Loucy (cell line): ENCODE data around the gene HIP1.
A peak's percentile ranks its signal among the peaks of the same experiment; 100 is the strongest.
"Not testable (repeated sequence)": the region's sequence is repeated elsewhere in the genome, so short reads cannot be mapped to it uniquely, and the experiment has no call there.

Experiments used
- H2AFZ ChIP-seq: fragments of 200-600 bp; sonication (generic); 2 replicates; pipeline ENCODE4 v1.6.0; 2016; ENCODE audit warnings: antibody characterized with exemption, mild to moderate bottlenecking, low read length, moderate library complexity
- H3F3A ChIP-seq: fragments of 200-600 bp; 2 replicates; pipeline ENCODE4 v1.6.0; 2016; ENCODE audit warnings: antibody characterized with exemption, low read depth, mild to moderate bottlenecking
- H3K27me3 ChIP-seq: fragments of 200-600 bp; sonication (generic); 2 replicates; pipeline ENCODE4 v1.6.1; 2014; ENCODE audit warnings: low read length, mild to moderate bottlenecking; ENCODE audit not compliant: insufficient read depth, poor library complexity, severe bottlenecking
- H3K36me3 ChIP-seq: fragments of 200-600 bp; sonication (generic); 2 replicates; pipeline ENCODE4 v1.6.1; 2016; ENCODE audit warnings: low read length; ENCODE audit not compliant: insufficient read depth
- H3K4me1 ChIP-seq: fragments of 200-600 bp; sonication (generic); 2 replicates; pipeline ENCODE4 v1.5.1; 2014; ENCODE audit warnings: low read length, mild to moderate bottlenecking; ENCODE audit not compliant: insufficient read depth, poor library complexity, severe bottlenecking
- H3K4me2 ChIP-seq: fragments of 200-600 bp; sonication (generic); 2 replicates; pipeline ENCODE4 v1.6.0; 2014; ENCODE audit warnings: antibody characterized with exemption, low read length, low read depth, mild to moderate bottlenecking; ENCODE audit not compliant: poor library complexity, severe bottlenecking
- H3K4me3 ChIP-seq: fragments of 200-600 bp; sonication (generic); 2 replicates; pipeline ENCODE4 v1.5.1; 2014; ENCODE audit warnings: low read length, mild to moderate bottlenecking, mixed read lengths; ENCODE audit not compliant: poor library complexity, severe bottlenecking
- H3K79me2 ChIP-seq: fragments of 200-600 bp; sonication (generic); 2 replicates; pipeline ENCODE4 v1.6.1; 2014; ENCODE audit warnings: low read length; ENCODE audit not compliant: insufficient read depth
- H3K9ac ChIP-seq: fragments of 200-600 bp; sonication (generic); 2 replicates; pipeline ENCODE4 v1.6.0; 2014; ENCODE audit warnings: mild to moderate bottlenecking, low read depth, low read length, moderate library complexity; ENCODE audit not compliant: poor library complexity, severe bottlenecking
- H3K9me2 ChIP-seq: fragments of 200-600 bp; sonication (generic); replicated peaks from 2 replicates; pipeline ENCODE4 v1.6.1; 2016; ENCODE audit warnings: low read depth, low read length, mixed read lengths
- H3K9me3 ChIP-seq: fragments of 200-600 bp; sonication (generic); 2 replicates; pipeline ENCODE4 v1.6.1; 2014; ENCODE audit warnings: mild to moderate bottlenecking, antibody characterized with exemption, low read length, low read depth; ENCODE audit not compliant: insufficient read depth
- H4K20me1 ChIP-seq: fragments of 200-600 bp; sonication (generic); 2 replicates; pipeline ENCODE4 v1.6.0; 2014; ENCODE audit warnings: antibody characterized with exemption, low read length, mild to moderate bottlenecking; ENCODE audit not compliant: insufficient read depth, poor library complexity, severe bottlenecking

The HIP1 gene

DNA sequence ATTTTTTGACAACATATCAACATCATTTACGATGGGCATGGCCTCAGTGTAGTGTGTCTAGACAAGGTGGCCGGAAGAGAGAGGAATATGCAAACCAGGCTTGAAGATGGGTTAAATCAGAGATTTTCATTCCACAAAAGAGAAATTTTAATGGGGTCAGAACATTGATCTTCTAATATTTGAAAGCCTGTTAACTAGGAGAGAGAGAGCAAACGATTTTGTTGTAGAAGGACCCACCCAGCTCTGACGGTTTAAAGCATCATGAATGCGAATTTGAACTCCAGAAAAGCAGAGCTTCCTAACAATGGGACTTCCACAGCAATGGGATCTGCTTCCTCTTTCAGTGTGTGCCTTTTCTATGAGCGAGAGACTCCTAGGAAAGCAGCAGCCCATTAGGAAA, 246.7 kb downstream of the HIP1 start, which contains the start of gene SPDYE5:
Gene SPDYE5 (plus strand): TSS at position 301 of the 400 bp plus-strand sequence. CDS start 1,728 bp downstream, outside the sequence.
- H3K4me1 ChIP-seq, H4K20me1 ChIP-seq: not testable (repeated sequence)

DNA sequence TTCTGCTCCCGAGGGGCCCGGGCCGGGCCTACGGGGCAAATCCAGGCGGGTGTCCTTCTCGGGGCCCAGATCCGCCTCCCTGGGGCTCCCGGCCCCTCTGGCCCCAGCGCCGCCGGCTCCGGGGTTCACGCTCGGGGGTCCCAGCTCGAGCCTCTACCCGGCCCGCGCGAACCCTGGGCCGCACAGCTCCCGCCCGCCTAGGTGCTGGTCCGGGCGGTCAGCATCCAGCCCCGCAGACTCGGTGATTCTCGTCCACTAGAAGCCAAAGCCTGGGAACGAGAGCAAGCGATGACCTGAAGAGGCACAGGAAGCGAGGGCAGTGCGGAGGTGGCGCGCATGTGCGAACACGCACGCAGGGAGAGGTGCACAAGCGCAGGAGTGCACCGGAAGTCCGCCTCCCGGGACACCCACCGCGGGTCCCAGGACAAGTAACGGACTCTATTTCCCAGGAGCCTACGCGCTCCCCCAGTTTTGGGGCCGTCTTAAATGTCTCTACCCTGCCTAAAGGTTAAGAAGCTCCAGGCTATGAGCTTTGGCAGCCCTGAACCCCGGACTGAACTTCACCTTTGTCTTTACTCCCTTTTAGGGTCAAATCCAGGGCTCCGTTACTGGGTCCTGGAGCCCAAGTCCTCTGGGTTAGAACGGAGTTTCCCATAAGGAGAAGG, 252.6 kb downstream of the HIP1 start, which contains the start of gene POM121C:
Gene POM121C (minus strand): TSS at position 321 of the 665 bp plus-strand sequence. CDS start 44,803 bp downstream, outside the sequence.
- H3K27me3 ChIP-seq, H3F3A ChIP-seq, H3K9me2 ChIP-seq, H3K4me1 ChIP-seq, H3K36me3 ChIP-seq, H3K9me3 ChIP-seq, H4K20me1 ChIP-seq: not testable (repeated sequence)
- peak within 1 kb of the TSS; percentile 64 for H3K9ac ChIP-seq
- peak within 1 kb of the TSS; percentile 93 for H2AFZ ChIP-seq
- peaks cover 21% of the 10 kb centered on the region; the same call in 1 of the 2 replicates for H3K79me2 ChIP-seq
- peak within 1 kb of the TSS; percentile 42 for H3K4me2 ChIP-seq
- H3K4me3 ChIP-seq: peak within 1 kb of the TSS; percentile 75

More for the DNA sequence above, 246.7 kb downstream of the HIP1 start, which contains the start of gene SPDYE5:
- not testable (repeated sequence) for H3F3A ChIP-seq, H3K9ac ChIP-seq, H3K4me2 ChIP-seq, H3K79me2 ChIP-seq, H3K27me3 ChIP-seq, H2AFZ ChIP-seq, H3K9me3 ChIP-seq, H3K36me3 ChIP-seq, H3K9me2 ChIP-seq, H3K4me3 ChIP-seq

DNA sequence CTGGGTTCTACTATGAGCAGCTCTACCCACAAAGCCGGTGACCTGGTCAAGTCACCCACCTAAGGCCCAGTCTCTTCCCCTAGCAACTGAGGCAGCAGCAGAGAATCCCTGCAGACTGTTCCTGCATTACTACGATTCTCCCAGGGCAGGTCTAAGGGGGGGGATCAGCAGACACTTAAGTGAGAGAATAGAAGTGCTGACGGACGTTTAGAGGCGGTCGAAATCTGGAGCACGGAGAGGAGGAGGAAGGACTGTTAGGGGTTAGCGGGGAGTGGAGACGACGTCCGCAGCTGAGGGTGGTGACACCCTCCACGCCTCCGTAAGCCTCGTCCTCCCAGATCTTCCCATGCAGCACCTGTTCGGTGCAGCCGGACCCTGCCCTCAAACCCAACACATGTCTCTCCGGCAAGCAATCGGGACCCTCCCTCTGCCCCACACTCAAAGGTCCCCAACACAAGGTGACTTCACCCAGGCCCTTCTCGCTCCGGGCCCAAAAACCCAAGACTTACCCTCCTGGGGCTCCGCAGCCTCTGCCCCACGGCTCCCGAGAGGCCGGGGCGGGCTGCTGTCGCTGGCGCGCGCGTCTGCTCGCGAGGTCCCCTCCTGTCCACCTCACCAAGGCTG, 253.3 kb downstream of the HIP1 start:
- H4K20me1 ChIP-seq, H3K27me3 ChIP-seq, H2AFZ ChIP-seq, H3F3A ChIP-seq, H3K36me3 ChIP-seq, H3K9me3 ChIP-seq, H3K9me2 ChIP-seq, H3K4me1 ChIP-seq: not testable (repeated sequence)
- Histone ChIP-seq H3K79me2 (peaks cover 21% of the 10 kb centered on the region; the same call in 1 of the 2 replicates), H3K9ac (peak overlapping the region; percentile 64), H3K4me3 (peak overlapping the region; percentile 75), H3K4me2 (peak overlapping the region; percentile 42)
